ENCODE measurements around the gene LIN7A.

DNA sequence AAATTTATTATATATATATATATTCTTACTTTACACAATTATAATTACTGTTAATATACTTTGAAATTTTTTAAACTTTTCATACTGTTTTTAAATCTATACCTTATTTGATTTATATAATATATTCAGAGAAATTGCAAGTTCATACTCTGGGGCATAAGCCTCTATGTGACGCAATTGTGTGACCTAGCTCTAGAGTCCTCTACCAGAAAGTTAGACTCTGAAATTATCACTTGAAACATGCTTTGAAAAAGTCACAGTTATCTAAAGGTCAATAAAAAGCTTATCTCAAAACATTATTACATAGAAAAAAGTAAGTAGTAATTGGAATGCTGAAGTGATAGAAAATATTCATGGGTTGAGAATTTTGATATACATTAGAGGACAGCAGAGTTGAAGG is 93.8 kb downstream of the LIN7A start:
- TF ChIP-seq, protein P1, sequence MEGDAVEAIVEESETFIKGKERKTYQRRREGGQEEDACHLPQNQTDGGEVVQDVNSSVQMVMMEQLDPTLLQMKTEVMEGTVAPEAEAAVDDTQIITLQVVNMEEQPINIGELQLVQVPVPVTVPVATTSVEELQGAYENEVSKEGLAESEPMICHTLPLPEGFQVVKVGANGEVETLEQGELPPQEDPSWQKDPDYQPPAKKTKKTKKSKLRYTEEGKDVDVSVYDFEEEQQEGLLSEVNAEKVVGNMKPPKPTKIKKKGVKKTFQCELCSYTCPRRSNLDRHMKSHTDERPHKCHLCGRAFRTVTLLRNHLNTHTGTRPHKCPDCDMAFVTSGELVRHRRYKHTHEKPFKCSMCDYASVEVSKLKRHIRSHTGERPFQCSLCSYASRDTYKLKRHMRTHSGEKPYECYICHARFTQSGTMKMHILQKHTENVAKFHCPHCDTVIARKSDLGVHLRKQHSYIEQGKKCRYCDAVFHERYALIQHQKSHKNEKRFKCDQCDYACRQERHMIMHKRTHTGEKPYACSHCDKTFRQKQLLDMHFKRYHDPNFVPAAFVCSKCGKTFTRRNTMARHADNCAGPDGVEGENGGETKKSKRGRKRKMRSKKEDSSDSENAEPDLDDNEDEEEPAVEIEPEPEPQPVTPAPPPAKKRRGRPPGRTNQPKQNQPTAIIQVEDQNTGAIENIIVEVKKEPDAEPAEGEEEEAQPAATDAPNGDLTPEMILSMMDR (IDR thresholded peaks at IDR 0.05) = no peak
- no peak for TF ChIP-seq SIN3A (IDR thresholded peaks at IDR 0.05; ENCODE audit: borderline replicate concordance, insufficient read depth, low read depth, low read length)
- no peak for TF ChIP-seq TCF7L2 (IDR thresholded peaks at IDR 0.05; ENCODE audit: low read depth, low read length)

Measured in Panc1 (cell line).